RCC 7860 (cell line): ENCODE measurements around the gene PKN1.

Experiments used
- DNase-seq: peaks from one replicate; pipeline ENCODE4 v3.0.0-alpha.2; 2015; ENCODE audit warnings: low spot score
- FAIRE-seq: peaks from 2 replicates; lab custom pipeline; 2012; peaks lifted over from hg19 to GRCh38; lab: Jason Lieb, UNC

Gene PKN1

GRCh38 chr19:14405758-14406644, 27.1 kb upstream of the PKN1 start:
- DNase-seq (peak; percentile 31), FAIRE-seq (no peak)

- FAIRE-seq (no peak), DNase-seq (no peak)
These were observed 26.3 kb upstream of the PKN1 start for GRCh38 chr19:14406645-14407401.

- FAIRE-seq (no peak), DNase-seq (no peak)
These were observed 25.3 kb upstream of the PKN1 start for GRCh38 chr19:14407605-14408484.

DNA sequence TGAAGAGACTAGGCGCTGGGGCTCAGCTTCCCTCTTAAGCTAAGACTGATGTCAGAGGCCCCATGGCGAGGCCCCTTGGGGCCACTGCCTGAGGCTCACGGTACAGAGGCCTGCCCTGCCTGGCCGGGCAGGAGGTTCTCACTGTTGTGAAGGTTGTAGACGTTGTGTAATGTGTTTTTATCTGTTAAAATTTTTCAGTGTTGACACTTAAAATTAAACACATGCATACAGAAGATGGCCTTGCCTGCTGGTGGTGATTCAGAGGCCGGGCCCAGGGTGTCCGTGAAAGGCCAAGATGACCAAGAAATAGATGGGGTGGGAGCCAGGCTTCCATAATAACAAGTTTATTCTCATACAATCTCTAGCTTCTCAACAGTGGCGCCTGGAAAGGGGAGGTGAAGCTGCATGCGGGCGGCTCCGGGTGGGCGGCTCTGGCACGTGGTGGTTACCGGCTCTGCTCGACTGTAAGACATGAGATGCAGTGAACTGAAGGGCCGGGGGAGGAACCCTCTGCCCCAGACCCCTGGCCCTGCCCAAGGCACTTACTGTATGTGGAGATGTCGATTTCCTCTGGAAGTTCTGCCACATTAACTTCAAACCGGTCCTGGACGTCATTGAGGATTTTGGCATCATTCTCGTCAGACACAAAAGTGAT, 24.5 kb upstream of the PKN1 start:
- no peak for FAIRE-seq

DNA sequence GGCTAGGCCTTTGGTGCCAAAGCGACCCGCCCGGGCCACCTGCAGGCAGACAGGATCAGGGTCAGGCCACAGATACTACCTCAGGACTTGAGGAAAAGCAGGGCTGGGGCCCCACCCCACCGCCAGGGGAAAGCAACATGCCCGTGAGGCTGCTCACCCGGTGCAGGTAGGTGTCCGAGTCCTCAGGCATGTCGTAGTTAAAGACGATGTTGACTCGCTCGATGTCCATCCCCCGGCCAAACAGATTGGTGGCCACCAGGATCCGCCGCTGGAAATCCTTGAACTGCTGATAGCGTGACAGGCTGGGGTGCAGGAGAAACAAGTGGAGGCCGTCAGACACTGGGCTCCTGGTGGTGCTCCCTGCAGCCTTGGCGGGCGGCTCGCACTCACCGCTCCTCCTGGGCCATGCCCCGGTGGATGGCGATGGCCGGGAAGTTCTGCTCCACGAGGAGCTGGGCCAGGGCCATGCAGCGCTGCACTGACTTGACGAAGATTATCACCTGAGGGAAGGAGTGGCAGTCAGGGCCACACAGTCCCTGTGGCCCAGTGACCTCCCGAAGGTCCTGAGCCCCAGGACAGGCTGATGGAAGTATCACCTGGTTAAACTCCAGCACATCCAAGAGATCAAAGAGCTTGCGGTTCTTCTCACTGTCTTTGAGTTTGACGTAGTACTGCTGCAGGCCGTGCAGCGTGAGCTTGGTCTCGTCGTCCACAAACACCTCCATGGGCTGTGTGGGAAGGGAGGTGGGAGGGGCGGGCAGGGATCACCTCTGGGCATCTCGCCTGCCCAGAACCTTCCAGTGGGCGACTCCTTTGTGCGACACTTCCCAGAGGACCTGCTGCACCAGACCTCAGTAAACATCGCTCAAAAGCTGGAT, 23.7 kb upstream of the PKN1 start:
- no peak for FAIRE-seq
- no peak for DNase-seq

More for the DNA sequence above, 24.5 kb upstream of the PKN1 start:
- DNase-seq: no peak

GRCh38 chr19:14410091-14411051, 22.7 kb upstream of the PKN1 start:
- no peak for DNase-seq

GRCh38 chr19:14411161-14411937, 21.8 kb upstream of the PKN1 start:
- no peak for FAIRE-seq
- DNase-seq: no peak

More at GRCh38 chr19:14410091-14411051, 22.7 kb upstream of the PKN1 start:
- no peak for FAIRE-seq

DNA sequence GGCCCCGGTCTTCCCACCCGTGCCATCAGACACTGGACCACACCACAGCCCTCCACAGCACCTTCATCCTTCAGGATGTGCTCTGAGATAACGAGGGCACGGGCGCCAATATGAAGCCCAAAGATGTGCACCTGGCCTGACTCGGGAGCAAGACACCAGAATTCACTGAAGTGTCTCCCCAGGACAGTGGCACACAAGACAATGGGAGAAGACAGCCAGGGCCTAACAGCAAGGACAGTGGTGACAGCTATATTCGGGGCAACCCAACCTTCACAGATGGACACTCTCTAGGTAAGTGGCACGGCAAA, 21.2 kb upstream of the PKN1 start:
- DNase-seq (no peak), FAIRE-seq (no peak)

GRCh38 chr19:14412324-14412995, 20.6 kb upstream of the PKN1 start:
- DNase-seq: no peak
- no peak for FAIRE-seq

- no peak for FAIRE-seq
These were observed 20.0 kb upstream of the PKN1 start for GRCh38 chr19:14412996-14413692.

GRCh38 chr19:14413693-14414181, 19.4 kb upstream of the PKN1 start:
- DNase-seq (no peak), FAIRE-seq (no peak)

More at GRCh38 chr19:14412996-14413692, 20.0 kb upstream of the PKN1 start:
- DNase-seq: no peak

- FAIRE-seq (no peak), DNase-seq (no peak)
These were observed 18.0 kb upstream of the PKN1 start for GRCh38 chr19:14414926-14415690.

GRCh38 chr19:14416817-14417231, 16.3 kb upstream of the PKN1 start:
- no peak for DNase-seq

DNA sequence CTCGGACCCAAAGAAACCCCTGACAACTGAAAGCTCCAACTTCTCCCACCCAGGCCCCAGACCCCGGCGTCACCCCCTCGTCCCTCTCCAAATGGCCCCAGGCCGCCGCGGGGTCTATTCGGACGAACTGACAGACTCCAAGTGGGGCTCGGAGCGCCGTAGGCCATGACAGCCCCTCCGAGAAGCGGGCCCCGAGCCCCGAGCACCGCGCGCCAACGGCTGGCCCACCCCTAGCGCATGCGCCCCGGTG, 14.3 kb upstream of the PKN1 start:
- no peak for DNase-seq

More at GRCh38 chr19:14416817-14417231, 16.3 kb upstream of the PKN1 start:
- no peak for FAIRE-seq

GRCh38 chr19:14419106-14419813, 13.8 kb upstream of the PKN1 start, which contains the start of gene DDX39A:
TSS of gene DDX39A (minus strand) at chr19:14419341. CDS start at chr19:14413220, 6,121 bp downstream.
- DNase-seq (peak; percentile 99), FAIRE-seq (peak; percentile 88)

More for the DNA sequence above, 14.3 kb upstream of the PKN1 start:
- no peak for FAIRE-seq
